ENCODE measurements around the gene TCTN2.

TCTN2 gene

GRCh38 chr12:123686636-123687190 is 15.8 kb downstream of the TCTN2 start:
- no peak for DNase-seq (ENCODE audit: low spot score)

DNA sequence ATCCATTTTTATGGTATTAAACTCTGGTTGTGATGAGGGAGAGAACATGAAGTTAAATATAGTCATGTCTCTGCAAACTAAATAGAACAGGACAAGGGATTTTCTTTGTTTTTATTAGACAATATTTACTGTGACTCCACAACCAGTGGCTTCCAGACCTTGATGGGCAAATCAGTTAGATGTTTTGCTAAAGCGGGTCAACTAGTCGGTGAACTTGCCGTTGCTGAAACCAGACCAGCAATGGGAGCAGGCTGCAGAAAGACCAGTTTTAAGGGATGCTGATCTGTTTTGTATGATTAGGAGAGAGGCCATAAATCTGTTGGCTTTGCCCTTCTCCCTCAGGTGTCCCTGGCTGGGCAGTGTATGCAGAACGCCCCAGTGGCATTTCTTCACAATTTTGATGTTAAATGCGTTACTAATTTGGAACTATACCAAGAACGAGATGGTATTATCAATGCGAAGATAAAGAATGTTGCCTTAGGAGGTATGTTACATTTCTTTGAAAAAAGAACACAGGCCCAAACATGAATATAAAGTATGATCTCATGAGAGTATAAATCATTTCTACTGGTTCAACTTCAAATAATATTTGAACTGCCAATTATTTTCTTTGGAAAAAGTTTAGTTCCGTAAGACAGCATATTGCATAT is 19.4 kb downstream of the TCTN2 start:
- DNase-seq (ENCODE audit: low spot score), result no peak

DNA sequence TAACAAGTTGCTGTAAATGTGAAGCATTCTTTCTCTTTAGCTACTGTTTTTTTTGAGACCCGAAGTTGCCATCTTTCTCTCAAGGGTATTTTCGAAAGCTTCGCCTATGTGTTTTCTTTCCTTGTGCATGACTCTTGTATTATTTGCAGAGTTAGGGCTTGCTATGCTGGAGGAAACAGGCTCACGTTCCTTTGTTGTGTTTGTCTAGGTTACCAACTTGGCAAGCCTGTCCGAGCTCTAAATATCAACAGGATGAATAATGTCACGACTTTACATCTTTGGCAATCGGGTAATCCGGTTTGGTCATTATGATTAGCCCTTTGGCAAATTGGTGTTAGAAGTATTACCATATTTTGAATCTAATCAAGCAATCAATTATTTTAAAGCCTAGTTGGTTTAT is 25.3 kb downstream of the TCTN2 start:
- no peak for DNase-seq (ENCODE audit: low spot score)

- no peak for DNase-seq (ENCODE audit: low spot score)
Measured at GRCh38 chr12:123696646-123697045, 25.7 kb downstream of the TCTN2 start.

- DNase-seq (ENCODE audit: low spot score), result no peak
Measured at GRCh38 chr12:123705935-123706334, 35.0 kb downstream of the TCTN2 start.

- no peak for DNase-seq (ENCODE audit: low spot score)
Measured at GRCh38 chr12:123707466-123707865, 36.6 kb downstream of the TCTN2 start.

DNA sequence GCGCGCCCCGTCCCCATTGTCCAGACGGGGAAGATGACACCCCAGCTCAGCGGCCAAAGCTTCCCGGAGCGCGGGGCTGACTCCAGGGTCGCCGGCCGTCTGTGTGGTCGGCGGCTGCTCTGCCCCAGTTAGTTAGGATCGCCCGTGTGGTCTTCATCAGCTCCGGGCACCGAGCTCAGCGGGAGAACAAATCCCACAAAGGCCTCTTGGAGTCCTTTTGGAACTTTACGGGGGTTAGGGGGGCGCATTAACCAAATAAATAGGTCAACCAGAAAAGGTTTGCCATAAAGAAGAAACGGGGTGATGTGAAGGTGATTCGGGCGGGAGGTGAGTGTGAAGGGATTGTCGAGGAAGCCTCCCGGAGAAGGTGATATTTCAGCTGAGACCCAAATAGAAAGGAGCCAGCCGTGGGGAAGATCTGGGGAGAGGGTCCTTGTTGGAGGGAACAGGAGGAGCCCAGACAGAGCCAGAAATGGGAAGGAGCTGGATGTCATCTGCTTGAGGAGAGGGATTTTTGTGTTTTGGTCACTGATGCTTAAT is 41.9 kb downstream of the TCTN2 start:
- DNase-seq (ENCODE audit: low spot score), result no peak

DNA sequence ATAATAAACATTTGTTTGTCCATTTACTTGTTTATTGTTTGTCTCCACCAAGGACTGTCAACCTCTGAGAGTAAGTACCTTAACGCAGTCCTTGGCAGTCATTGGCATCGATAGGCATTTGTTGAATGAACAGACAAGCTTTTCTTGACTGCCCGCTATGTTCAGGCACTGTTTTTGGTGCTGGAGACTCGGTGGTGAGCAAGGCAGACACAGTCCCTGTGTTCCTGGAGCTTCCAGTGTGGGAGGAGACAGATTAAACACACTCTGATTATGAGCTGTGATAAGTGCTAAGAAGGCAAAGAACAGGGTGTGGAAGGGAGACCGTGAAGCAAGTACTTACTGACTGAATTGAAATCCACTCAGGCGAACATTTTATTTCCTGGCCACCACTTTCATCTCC is 42.5 kb downstream of the TCTN2 start:
- DNase-seq (ENCODE audit: low spot score), result no peak

DNA sequence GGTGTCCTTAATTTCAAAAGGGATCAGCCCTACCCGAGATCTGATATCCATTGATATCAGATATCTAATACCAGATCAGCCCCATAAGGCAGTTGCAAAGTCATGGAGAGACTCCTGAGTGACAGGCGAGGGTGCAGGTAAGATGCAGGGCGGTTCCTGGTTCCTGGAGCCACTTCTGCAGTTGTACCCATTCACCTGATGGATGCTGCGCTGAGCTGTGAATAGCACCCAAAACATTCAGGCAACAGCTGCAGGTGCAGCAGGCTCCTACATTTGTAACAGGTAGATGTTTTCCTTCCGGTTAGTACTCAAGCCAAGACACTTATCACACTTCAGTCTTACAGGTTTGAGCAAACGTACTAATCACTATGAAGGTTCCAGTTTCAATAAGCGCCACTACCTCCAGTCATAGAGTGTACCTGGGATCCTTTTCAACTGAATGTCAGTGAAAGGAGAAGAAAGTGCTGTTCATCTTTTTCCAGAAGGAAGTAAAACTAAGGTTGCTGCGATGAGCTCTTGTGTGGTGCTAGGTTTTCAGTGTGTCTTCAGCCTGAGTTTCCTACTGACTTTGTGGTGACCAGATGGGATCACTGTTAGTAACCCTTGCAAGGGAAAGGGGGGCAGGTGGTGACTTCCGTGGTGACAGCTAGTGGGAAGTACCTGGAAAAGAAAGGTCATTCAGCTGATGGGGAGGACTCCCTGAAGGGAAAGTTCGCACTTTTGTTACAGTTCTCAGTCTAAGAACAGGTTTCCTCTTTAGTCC is 43.1 kb downstream of the TCTN2 start:
- no peak for DNase-seq (ENCODE audit: low spot score)

DNA sequence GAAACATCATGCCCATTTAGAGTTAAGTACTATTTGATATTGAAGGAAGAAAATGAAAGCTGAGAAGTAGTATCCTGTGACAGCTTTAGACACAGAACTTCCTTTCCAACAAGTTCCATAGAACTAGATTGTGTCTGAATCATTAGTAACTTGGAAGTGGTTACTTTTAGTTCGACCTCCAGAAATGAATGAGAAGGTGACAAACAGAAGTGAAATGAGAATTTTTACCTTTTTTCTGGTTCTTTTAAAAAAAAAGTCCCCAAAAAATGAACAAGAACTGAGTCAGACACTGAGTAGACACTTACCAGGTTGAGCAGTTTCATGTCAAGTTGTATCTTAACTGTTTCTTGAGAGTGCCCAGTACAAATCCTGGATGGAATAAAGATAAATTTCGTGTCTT is 44.3 kb downstream of the TCTN2 start:
- no peak for DNase-seq (ENCODE audit: low spot score)

- no peak for DNase-seq (ENCODE audit: low spot score)
Measured at GRCh38 chr12:123717350-123717749, 46.4 kb downstream of the TCTN2 start.

- no peak for DNase-seq (ENCODE audit: low spot score)
Measured at GRCh38 chr12:123720141-123720814, 49.4 kb downstream of the TCTN2 start.

DNA sequence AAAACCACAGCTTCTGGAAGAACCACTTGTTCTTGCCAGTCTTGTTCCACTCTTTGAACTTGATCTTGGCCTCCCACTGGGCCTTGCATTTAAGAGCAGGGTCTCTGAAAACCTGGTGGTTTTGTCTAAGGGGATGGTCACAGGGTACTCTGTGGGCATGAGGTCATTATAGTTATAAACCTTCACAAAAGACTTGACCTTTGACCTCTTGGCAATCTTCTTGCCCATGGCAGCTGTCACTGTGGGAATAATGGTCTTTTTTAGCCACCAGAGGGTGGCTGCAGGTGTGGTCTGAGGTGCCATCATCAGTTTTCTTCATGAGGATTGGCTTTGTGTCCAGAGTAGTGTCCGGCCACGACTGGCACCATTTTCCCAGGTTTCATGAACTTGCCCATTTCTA is 50.3 kb downstream of the TCTN2 start:
- DNase-seq (ENCODE audit: low spot score), result no peak

GRCh38 chr12:123723011-123723410 is 52.1 kb downstream of the TCTN2 start:
- DNase-seq (ENCODE audit: low spot score), result no peak

DNA sequence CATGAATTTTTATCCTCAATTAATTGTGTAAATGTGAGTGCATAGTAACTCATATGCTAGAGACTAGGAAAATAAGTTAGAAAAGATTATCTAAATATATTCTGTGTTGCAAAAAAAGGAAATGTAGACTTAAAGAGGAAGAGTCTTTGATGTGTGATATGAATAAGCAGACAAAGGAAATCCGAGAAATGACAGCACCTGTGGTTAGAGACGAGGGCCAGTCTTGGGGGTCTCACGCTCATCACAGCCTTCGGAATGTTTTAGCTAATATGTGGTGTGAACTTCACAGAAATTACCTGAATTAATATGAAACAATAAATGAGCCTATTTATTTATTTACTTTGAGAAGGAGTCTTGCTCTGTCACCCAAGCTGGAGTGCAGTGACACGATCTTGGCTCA is 52.9 kb downstream of the TCTN2 start:
- DNase-seq (ENCODE audit: low spot score), result no peak

DNA sequence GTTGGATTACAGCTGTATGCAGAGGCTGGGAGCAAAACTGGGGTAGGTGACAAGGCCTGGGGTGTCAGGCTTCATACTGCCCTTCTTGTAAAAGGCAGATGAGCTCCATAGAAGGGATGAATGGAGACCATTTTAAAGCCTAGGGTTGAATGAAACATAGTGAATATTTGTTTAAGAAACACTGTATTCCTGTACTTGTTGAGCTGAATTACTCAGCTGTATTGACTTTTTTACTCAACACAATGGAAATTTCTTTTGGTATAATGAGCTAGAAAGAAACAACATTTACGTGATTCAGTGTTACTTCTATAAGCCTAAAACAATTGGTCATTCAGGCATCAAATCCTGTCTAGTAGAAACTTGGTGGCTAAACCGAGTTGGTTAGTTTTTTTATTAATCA is 55.3 kb downstream of the TCTN2 start:
- no peak for DNase-seq (ENCODE audit: low spot score)

DNA sequence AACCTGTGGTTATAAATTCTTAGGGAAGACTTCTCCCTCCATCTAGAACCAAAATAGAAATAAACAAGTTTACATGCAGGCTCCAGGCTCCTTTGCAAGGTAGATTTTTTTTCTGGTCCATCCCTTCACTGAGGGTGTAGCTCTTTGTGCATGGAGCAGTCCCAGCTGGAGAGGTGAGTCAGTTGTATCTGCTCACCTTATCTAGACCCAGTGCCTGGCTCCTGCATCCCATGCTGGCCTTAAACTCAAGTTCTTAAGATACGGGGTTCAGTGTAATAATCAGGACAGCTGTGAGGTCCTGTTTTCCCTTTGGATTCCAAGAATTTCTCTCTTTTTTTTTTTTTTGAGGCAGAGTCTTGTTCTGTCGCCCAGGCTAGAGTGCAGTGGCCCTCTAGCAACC is 56.0 kb downstream of the TCTN2 start:
- DNase-seq (ENCODE audit: low spot score), result no peak

DNA sequence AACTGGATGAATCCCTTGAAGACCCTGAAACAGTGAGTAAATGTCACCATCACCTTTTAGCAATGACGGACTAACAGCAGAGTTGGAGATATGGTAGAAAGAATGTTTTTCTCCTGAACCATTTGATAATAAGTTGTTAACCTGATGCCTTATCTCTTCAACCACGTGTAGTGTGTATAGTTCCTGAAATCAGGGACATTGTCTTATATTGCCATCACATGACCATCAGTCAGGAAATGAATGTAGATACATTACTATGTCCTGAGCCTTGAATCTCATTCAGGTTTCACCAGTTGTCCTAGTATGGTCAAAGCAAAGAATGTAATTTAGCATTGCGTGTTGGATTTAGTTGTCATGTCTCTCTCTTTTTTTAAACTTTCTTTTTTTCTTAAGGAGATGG is 57.0 kb downstream of the TCTN2 start:
- DNase-seq (ENCODE audit: low spot score), result no peak

DNA sequence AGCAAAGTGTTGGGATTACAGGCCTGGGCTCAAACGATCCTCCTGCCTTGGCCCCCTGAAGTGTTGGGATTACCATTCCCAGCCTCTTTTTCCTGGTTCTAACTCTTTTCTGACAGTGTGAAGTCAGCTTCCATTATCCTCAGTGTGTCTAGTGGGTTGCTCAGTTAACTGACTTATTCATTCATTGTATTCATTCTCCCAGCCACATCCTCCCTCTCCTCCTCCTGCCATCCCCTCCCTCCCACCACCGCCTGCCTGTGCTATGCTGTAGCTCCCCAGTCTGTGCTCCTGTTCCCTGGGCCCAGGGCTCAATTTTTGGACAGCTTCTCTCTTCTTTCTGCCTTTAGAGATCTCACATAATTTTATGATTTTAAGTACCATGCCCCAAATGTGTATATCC is 60.7 kb downstream of the TCTN2 start:
- no peak for DNase-seq (ENCODE audit: low spot score)

DNA sequence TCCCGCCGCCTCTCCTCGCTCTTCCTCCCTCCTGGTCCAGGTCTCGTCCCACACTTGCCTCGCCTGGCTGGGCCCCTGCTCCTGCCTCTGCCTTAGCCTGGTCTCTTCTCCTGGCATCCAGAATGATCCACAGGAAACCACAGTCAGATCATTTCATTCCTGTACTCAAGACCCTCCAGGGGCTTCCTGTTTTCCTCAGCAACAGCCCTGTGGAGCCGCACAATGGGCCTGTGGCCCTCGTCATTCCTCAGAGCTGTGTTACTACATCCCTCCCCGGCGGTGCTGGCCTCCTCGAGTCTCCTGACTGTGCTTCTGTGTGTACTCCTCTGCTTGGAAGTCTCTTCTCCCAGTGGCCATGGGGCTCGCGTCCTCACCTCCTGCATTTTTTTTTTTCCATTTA is 61.3 kb downstream of the TCTN2 start:
- no peak for DNase-seq (ENCODE audit: low spot score)

- no peak for DNase-seq (ENCODE audit: low spot score)
Measured at GRCh38 chr12:123733229-123733628, 62.3 kb downstream of the TCTN2 start.

DNA sequence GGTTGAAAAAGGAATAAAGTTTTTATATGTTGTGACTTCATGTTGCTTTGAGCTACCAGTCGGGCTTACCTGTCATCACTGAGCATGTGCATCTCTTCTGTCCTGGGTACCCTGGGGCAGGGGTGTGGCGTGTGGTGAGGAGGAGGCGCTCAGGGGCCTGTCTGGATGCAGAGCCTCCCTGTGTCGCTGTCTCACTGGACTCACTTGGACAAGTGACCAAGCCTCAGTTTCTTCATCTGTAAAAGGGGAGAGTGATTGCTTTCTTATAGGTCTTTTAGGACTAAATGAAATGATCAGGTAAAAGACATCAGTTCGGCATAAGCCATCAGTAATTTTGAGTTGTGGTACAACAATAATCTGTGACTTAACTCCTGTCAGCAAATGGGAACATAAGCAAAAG is 63.4 kb downstream of the TCTN2 start:
- no peak for DNase-seq (ENCODE audit: low spot score)

Measured in left forelimb (tissue), 1 donor.